CD4-positive, alpha-beta memory T cell (primary cell): ENCODE measurements around the gene KAT2A. TPM values are rescaled to one million over a fixed set of nuclear protein-coding genes. Genes with fewer than 3 reads are reported as not detected.
"Not testable (repeated sequence)": the region's sequence is repeated elsewhere in the genome, so short reads cannot be mapped to it uniquely, and the experiment has no call there.

Experiments used
- CTCF ChIA-PET: fragments of 350-600 bp; sonication (Branson Sonifier 250); formaldehyde crosslinking; loops from one replicate; lab custom pipeline; 2021; ENCODE audit warnings: inconsistent platforms; ENCODE audit not compliant: partially characterized antibody; lab: Charles Lee
- POLR2A ChIA-PET: fragments of 350-600 bp; sonication (Branson Sonifier 250); formaldehyde crosslinking; loops from one replicate; lab custom pipeline; 2021; ENCODE audit not compliant: partially characterized antibody; lab: Charles Lee
- DNase-seq, 5 donors: peaks; one replicate each; pipeline versions ENCODE4 v3.0.0 to v3.0.0-alpha.2; 2020 to 2022; ENCODE audit warnings: mixed read lengths in 1 of 5
- H3K27ac ChIP-seq: one replicate; pipeline ENCODE4 v1.7.0; 2013; ENCODE audit warnings: low read depth, low read length
- H3K27me3 ChIP-seq: 2 replicates; pipeline ENCODE4 v1.7.0; 2013; ENCODE audit warnings: mild to moderate bottlenecking, low read length, moderate library complexity; ENCODE audit not compliant: insufficient read depth
- H3K36me3 ChIP-seq: 2 replicates; pipeline ENCODE4 v1.7.0; 2013; ENCODE audit warnings: mild to moderate bottlenecking, low read length, moderate library complexity; ENCODE audit not compliant: insufficient read depth
- H3K4me1 ChIP-seq: 2 replicates; pipeline ENCODE4 v1.7.0; 2013; ENCODE audit warnings: mild to moderate bottlenecking, low read length, moderate library complexity; ENCODE audit not compliant: insufficient read depth
- H3K4me3 ChIP-seq, 2 donors: one replicate each; pipeline ENCODE4 v1.7.0; 2013; ENCODE audit warnings: low read length in 2 of 2, mild to moderate bottlenecking in 1 of 2
- H3K9me3 ChIP-seq, 2 donors: one replicate each; pipeline ENCODE4 v1.7.0; 2013; ENCODE audit warnings: low read length in 2 of 2, control low read depth in 1 of 2; ENCODE audit not compliant: control insufficient read depth in 1 of 2
- H3K27ac Mint-ChIP-seq, 7 donors: one replicate each; pipeline ENCODE4 v1.8.0; 2020 to 2021; ENCODE audit warnings: mixed read lengths in 7 of 7, mild to moderate bottlenecking in 6 of 7, inconsistent platforms in 3 of 7, moderate library complexity in 3 of 7
- H3K27me3 Mint-ChIP-seq, 2 donors: one replicate each; pipeline ENCODE4 v1.8.0; 2020 to 2021; ENCODE audit warnings: mixed read lengths in 2 of 2
- H3K36me3 Mint-ChIP-seq, 2 donors: one replicate each; pipeline ENCODE4 v1.8.0; 2020 to 2021; ENCODE audit warnings: mixed read lengths in 2 of 2, inconsistent platforms in 1 of 2, mild to moderate bottlenecking in 1 of 2
- H3K4me1 Mint-ChIP-seq, 4 donors: one replicate each; pipeline ENCODE4 v1.8.0; 2020 to 2021; ENCODE audit warnings: mixed read lengths in 4 of 4, mild to moderate bottlenecking in 1 of 4
- H3K4me3 Mint-ChIP-seq, 8 donors: one replicate each; pipeline ENCODE4 v1.8.0; 2020 to 2021; ENCODE audit warnings: mixed read lengths in 8 of 8, mild to moderate bottlenecking in 7 of 8, moderate library complexity in 6 of 8, inconsistent platforms in 3 of 8
- H3K9me3 Mint-ChIP-seq, 8 donors: one replicate each; pipeline ENCODE4 v1.8.0; 2020 to 2021; ENCODE audit warnings: mixed read lengths in 8 of 8, mild to moderate bottlenecking in 5 of 8, inconsistent platforms in 3 of 8, moderate library complexity in 1 of 8
- intact Hi-C: fragments of 100-400 bp; cut with micrococcal nuclease; formaldehyde crosslinking; loops from one replicate; pipeline ENCODE4 v1.15.1; 2023
- polyA plus RNA-seq, 2 donors: library from polyadenylated mRNA; unstranded; fragments of 300-500 nt; fragmentation: Illumina TruSeq; gene quantifications; one replicate each; pipeline ENCODE4 v1.2.3, GENCODE V29; 2021
- total RNA-seq, 2 experiments: library from RNA; stranded (reverse); gene quantifications; one replicate each; pipeline ENCODE4 v1.2.3, GENCODE V29; 2021

KAT2A gene
- total and polyA plus RNA-seq, 4 experiments from 2014 or later = 5.9 to 39.9 (median 22.9) TPM

DNA sequence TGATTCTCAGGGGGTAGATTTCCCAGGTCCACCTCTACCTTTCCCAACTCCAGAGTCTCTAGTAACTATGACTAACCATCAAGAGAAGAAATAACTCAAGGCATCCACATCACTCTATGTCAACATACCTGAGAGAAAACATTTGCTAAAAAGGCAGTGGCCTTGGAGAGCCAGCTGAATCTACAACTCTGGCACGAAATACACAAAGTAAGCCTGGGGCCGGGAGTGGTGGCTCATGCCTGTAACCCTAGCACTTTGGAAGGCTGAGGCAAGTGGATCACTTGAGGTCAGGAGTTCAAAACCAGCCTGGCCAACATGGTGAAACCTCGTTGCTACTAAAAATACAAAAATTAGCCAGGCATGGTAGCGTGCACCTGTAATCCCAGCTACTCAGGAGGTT lies 22.0 kb upstream of the KAT2A start:
- ChIA-PET POLR2A (interaction anchor here (1.1 to 1.5 kb wide), 2 partner anchors 11 to 13 kb away, joined by 3 read pairs; no protein-coding TSS in a partner anchor), CTCF (interaction anchor here (1.0 to 1.2 kb wide), 2 partner anchors 9 kb away, joined by 4 read pairs; no protein-coding TSS in a partner anchor)
- H3K27me3 Mint-ChIP-seq, intact Hi-C loops, H3K9me3 Mint-ChIP-seq, H3K9me3 ChIP-seq, H3K27me3 ChIP-seq, DNase-seq, H3K27ac ChIP-seq, H3K4me3 Mint-ChIP-seq, H3K4me3 ChIP-seq: not testable (repeated sequence)
- H3K36me3 Mint-ChIP-seq = peaks cover 15 to 56% of the 10 kb centered on the region in 2 donors
- Histone ChIP-seq H3K36me3 (peaks cover 21% of the 10 kb centered on the region), H3K4me1 (peaks cover 18% of the 10 kb centered on the region)
- H3K27ac Mint-ChIP-seq = peak overlapping the region in 2 of 7 donors; percentile 1 to 68
- H3K4me1 Mint-ChIP-seq = peaks cover 25 to 67% (median 42%) of the 10 kb centered on the region in 4 donors

DNA sequence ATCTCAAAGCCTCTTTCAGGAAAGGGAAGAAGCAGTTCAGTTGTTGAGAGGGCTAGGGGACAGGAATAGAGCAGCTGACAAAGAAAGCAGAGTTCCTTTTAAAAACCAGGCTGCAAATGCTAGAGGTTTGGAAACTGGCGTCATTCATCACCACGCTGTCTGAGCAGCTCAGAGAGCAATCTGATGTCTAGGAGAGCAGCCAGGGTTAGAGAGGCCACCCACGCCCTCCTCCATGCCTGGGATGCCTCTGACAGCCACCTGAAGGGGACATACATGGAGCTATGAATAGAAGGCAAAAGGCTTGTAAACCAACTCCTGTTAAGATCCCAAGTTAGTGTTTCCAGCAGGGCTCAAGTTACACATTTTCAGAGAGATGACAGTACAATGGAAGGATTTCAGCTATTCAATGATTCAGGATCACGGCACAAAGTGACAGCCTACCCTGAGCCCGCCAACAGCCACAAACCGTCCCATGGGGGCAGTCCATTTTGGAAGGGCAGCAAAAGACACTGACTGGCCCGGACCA lies 21.3 kb upstream of the KAT2A start:
- H3K4me1 ChIP-seq = peaks cover 18% of the 10 kb centered on the region
- no peak overlapping the region for H3K4me3 ChIP-seq
- Mint-ChIP-seq H3K36me3 (peaks cover 15 to 57% of the 10 kb centered on the region in 2 donors), H3K27ac (peak overlapping the region in 2 of 7 donors; percentile 5 to 68), H3K27me3 (no peaks in the 10 kb centered on the region), H3K4me1 (peaks cover 26 to 67% (median 43%) of the 10 kb centered on the region in 4 donors), H3K9me3 (no peaks in the 10 kb centered on the region), H3K4me3 (peak overlapping the region in 1 of 8 donors; percentile 31)
- intact Hi-C loops = no loop called here
- H3K9me3 ChIP-seq = no peaks in the 10 kb centered on the region
- POLR2A ChIA-PET = no interaction called here
- DNase-seq = no peak
- H3K36me3 ChIP-seq = peaks cover 21% of the 10 kb centered on the region
- no peak overlapping the region for H3K27ac ChIP-seq
- CTCF ChIA-PET = interaction anchor here (1.2 kb wide), 1 partner anchor 9 kb away, joined by 4 read pairs; no protein-coding TSS in a partner anchor
- H3K27me3 ChIP-seq = no peaks in the 10 kb centered on the region

- no peak for DNase-seq
- Mint-ChIP-seq H3K4me1 (peaks cover 23 to 67% (median 40%) of the 10 kb centered on the region in 4 donors), H3K9me3 (no peaks in the 10 kb centered on the region), H3K4me3 (no peak overlapping the region), H3K27ac (no peak overlapping the region), H3K27me3 (no peaks in the 10 kb centered on the region), H3K36me3 (peaks cover 15 to 52% of the 10 kb centered on the region in 2 donors)
- Histone ChIP-seq H3K4me3 (no peak overlapping the region), H3K27me3 (no peaks in the 10 kb centered on the region), H3K4me1 (peaks cover 25% of the 10 kb centered on the region), H3K36me3 (peaks cover 21% of the 10 kb centered on the region), H3K27ac (no peak overlapping the region), H3K9me3 (no peaks in the 10 kb centered on the region)
- ChIA-PET POLR2A (no interaction called here), CTCF (no interaction called here)
- intact Hi-C loops = no loop called here
Measured at GRCh38 chr17:42141382-42141781, 20.2 kb upstream of the KAT2A start.

GRCh38 chr17:42140690-42141089 lies 19.5 kb upstream of the KAT2A start:
- H3K27me3 ChIP-seq, POLR2A ChIA-PET, H3K9me3 ChIP-seq, H3K4me3 Mint-ChIP-seq, DNase-seq, H3K27me3 Mint-ChIP-seq, H3K27ac ChIP-seq, intact Hi-C loops, H3K9me3 Mint-ChIP-seq, H3K4me3 ChIP-seq: not testable (repeated sequence)
- CTCF ChIA-PET = interaction anchor here (1.4 kb wide), 1 partner anchor 115 kb away, joined by 3 read pairs; no protein-coding TSS in a partner anchor
- Mint-ChIP-seq H3K4me1 (peaks cover 29 to 68% (median 46%) of the 10 kb centered on the region in 4 donors), H3K36me3 (peaks cover 15 to 52% of the 10 kb centered on the region in 2 donors), H3K27ac (peak overlapping the region in 1 of 7 donors; percentile 4)
- H3K36me3 ChIP-seq = peaks cover 21% of the 10 kb centered on the region
- peaks cover 32% of the 10 kb centered on the region for H3K4me1 ChIP-seq

DNA sequence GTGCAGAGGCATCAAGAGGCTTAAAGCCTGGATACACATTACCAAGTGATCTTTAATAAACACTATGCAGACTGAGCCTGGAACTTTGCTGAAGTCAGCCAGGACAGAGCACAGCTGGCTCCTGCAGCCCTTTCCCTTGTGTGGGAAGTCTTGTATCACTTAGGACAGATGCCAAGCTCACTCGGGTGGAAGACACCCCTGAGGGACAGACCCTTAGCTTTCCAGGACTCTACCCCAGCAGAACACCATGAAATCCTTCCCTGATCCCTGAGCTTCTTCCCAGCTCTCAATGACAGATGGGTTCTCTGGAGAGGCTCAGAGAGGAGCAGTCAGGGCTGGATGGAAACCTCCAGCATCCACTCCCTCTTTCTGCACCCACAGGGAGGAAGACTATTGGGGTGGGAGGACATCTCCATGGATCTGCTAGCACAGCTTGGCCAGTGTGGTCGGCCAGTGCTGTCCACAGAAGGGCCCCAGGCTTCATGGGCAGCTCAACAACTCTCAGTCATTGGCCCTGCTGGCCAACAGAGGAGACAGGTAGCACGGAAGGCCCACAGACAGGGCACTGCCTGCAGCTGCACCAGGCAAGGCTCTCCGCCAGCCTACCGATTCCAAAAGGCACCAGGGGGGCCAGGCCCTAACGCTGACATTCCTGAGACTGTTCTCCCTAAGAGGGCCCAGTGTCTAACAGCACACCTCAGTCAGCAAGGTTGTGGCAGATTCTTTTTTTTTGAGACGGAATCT lies 17.8 kb upstream of the KAT2A start:
- ChIA-PET POLR2A (interaction anchor here (1.4 kb wide), 1 partner anchor 14 kb away, joined by 4 read pairs; no protein-coding TSS in a partner anchor), CTCF (interaction anchor here (1.4 kb wide), 1 partner anchor 113 kb away, joined by 3 read pairs; no protein-coding TSS in a partner anchor)
- H3K27me3 Mint-ChIP-seq = no peaks in the 10 kb centered on the region
- H3K4me1 Mint-ChIP-seq = peaks cover 33 to 81% (median 54%) of the 10 kb centered on the region in 4 donors
- intact Hi-C loops = no loop called here
- H3K36me3 ChIP-seq = peaks cover 21% of the 10 kb centered on the region
- H3K9me3 ChIP-seq = no peaks in the 10 kb centered on the region
- no peaks in the 10 kb centered on the region for H3K27me3 ChIP-seq
- no peak overlapping the region for H3K4me3 Mint-ChIP-seq
- no peaks in the 10 kb centered on the region for H3K9me3 Mint-ChIP-seq
- peaks cover 47% of the 10 kb centered on the region for H3K4me1 ChIP-seq
- DNase-seq = no peak
- H3K36me3 Mint-ChIP-seq = peaks cover 15 to 55% of the 10 kb centered on the region in 2 donors
- H3K4me3 ChIP-seq = no peak overlapping the region
- H3K27ac ChIP-seq = no peak overlapping the region
- H3K27ac Mint-ChIP-seq = peak overlapping the region in 4 of 7 donors; percentile 7 to 61 (median 27)

DNA sequence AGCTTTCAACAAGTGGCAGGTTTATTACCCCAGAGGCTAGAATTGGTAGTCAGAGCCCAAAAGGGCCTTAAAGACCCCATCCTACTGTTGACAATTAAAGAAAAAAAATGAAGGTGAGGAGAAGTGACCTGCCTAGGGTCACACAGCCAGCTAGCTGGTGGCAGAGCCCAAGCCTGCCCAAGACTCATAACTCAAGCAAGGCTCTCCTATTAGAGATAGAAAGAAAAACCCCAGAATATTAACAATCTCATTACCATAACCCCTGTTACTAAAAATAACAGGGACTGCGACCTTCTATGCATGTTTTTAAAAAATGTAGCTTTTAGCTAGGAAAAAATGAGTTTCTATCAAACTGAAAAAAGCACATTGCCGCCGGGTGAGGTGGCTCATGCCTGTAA lies 15.5 kb upstream of the KAT2A start:
- peak overlapping the region in 3 of 7 donors; percentile 40 to 67 (median 47) for H3K27ac Mint-ChIP-seq
- CTCF ChIA-PET = interaction anchor here (0.9 to 1.9 kb wide), 9 partner anchors 16 to 176 kb away, joined by 3 to 6 read pairs (median 3); partner anchors contain the start of genes GHDC and KAT2A
- H3K4me1 Mint-ChIP-seq = peaks cover 41 to 83% (median 59%) of the 10 kb centered on the region in 4 donors
- Histone ChIP-seq H3K9me3 (no peaks in the 10 kb centered on the region), H3K27me3 (no peaks in the 10 kb centered on the region), H3K4me3 (no peak overlapping the region), H3K36me3 (peaks cover 8% of the 10 kb centered on the region), H3K27ac (no peak overlapping the region), H3K4me1 (peaks cover 69% of the 10 kb centered on the region)
- POLR2A ChIA-PET = interaction anchor here (1.6 kb wide), 1 partner anchor 18 kb away, joined by 3 read pairs; the partner anchor contains the start of gene RAB5C
- intact Hi-C loops = no loop called here
- H3K27me3 Mint-ChIP-seq = no peaks in the 10 kb centered on the region
- DNase-seq = no peak
- no peaks in the 10 kb centered on the region for H3K9me3 Mint-ChIP-seq
- H3K36me3 Mint-ChIP-seq = peaks cover 3 to 51% of the 10 kb centered on the region in 2 donors
- no peak overlapping the region for H3K4me3 Mint-ChIP-seq
